ENCODE data around the gene PCSK7.

The PCSK7 gene

GRCh38 chr11:117230999-117231841 is 653 bp downstream of the PCSK7 start:
- no peak for DNase-seq

- DNase-seq, result no peak
These were observed 1.4 kb downstream of the PCSK7 start for GRCh38 chr11:117230286-117230961.

- no peak for DNase-seq
These were observed 2.0 kb downstream of the PCSK7 start for GRCh38 chr11:117229931-117230285.

GRCh38 chr11:117229411-117229810 is 2.5 kb downstream of the PCSK7 start:
- no peak for DNase-seq

- no peak for DNase-seq
These were observed 3.8 kb downstream of the PCSK7 start for GRCh38 chr11:117228091-117228490.

- peak; percentile 34 for DNase-seq
These were observed 5.2 kb downstream of the PCSK7 start for GRCh38 chr11:117226388-117227385.

GRCh38 chr11:117225553-117226170 is 6.2 kb downstream of the PCSK7 start:
- DNase-seq, result no peak

GRCh38 chr11:117223741-117224689 is 7.9 kb downstream of the PCSK7 start:
- DNase-seq, result no peak

GRCh38 chr11:117222991-117223740 is 8.7 kb downstream of the PCSK7 start:
- DNase-seq, result no peak

GRCh38 chr11:117221775-117222517 is 9.9 kb downstream of the PCSK7 start:
- DNase-seq, result no peak

- no peak for DNase-seq
These were observed 10.7 kb downstream of the PCSK7 start for GRCh38 chr11:117220999-117221774.

GRCh38 chr11:117220568-117220967 is 11.3 kb downstream of the PCSK7 start:
- DNase-seq, result no peak

- no peak for DNase-seq
These were observed 11.9 kb downstream of the PCSK7 start for GRCh38 chr11:117219995-117220394.

- DNase-seq, result no peak
These were observed 12.4 kb downstream of the PCSK7 start for GRCh38 chr11:117219455-117219854.

- DNase-seq, result no peak
These were observed 12.9 kb downstream of the PCSK7 start for GRCh38 chr11:117219001-117219400.

- DNase-seq, result no peak
These were observed 13.5 kb downstream of the PCSK7 start for GRCh38 chr11:117218133-117218915.

GRCh38 chr11:117217141-117218084 is 14.5 kb downstream of the PCSK7 start:
- DNase-seq, result no peak

Measured in NCI-H2081 treated with DMSO at 0.1 percent for 48 hours (cell line).